Upper lobe of left lung (tissue), 4 donors: Measurements from ENCODE around the gene PVRIG.
"Not testable (repeated sequence)": the region's sequence is repeated elsewhere in the genome, so short reads cannot be mapped to it uniquely, and the experiment has no call there.

ENCODE experiments used
- EP300 ChIP-seq, 4 donors: sonication (generic); formaldehyde crosslinking; IDR thresholded peaks; one replicate each; pipeline ENCODE4 v1.5.1; 2017; ENCODE audit warnings: antibody characterized with exemption in 4 of 4, control low read depth in 2 of 4
- POLR2A ChIP-seq, 4 donors: fragments of 450-650 bp; IDR thresholded peaks; one replicate each; pipeline ENCODE4 v1.5.1; 2016 to 2017; ENCODE audit warnings: antibody characterized with exemption in 4 of 4, mild to moderate bottlenecking in 2 of 4
- POLR2AphosphoS5 ChIP-seq, 2 donors: sonication (generic); formaldehyde crosslinking; IDR thresholded peaks; one replicate each; pipeline ENCODE4 v1.5.1; 2017; ENCODE audit warnings: antibody characterized with exemption in 2 of 2
- TF ChIP-seq, protein P1 (sequence below), 6 experiments: fragments of 450-650 bp in 4 of 6; fragments of 200-600 bp in 2 of 6; sonication (generic) in 2 of 6; IDR thresholded peaks; one replicate each; pipeline ENCODE4 v1.5.1; 2016 to 2019; ENCODE audit warnings: antibody characterized with exemption in 6 of 6

DNA sequence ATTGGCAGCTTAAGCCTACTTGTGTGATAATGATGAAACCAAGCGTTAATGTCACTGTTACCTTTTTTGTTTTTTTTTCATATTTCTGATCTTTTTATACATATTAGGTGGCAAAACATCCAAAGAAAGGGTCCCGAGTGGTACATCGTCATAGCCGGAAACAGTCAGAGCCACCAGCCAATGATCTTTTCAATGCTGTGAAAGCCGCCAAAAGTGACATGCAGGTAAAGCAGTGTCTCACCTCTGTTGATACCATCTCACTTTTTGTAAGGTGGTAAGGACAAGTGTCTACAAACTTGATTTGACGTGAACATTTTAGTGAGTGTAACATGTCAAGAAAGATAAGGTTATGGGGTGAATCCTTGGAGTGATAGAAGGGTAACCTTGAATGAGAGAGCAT is 37.1 kb upstream of the PVRIG start:
- TF ChIP-seq, protein P1, sequence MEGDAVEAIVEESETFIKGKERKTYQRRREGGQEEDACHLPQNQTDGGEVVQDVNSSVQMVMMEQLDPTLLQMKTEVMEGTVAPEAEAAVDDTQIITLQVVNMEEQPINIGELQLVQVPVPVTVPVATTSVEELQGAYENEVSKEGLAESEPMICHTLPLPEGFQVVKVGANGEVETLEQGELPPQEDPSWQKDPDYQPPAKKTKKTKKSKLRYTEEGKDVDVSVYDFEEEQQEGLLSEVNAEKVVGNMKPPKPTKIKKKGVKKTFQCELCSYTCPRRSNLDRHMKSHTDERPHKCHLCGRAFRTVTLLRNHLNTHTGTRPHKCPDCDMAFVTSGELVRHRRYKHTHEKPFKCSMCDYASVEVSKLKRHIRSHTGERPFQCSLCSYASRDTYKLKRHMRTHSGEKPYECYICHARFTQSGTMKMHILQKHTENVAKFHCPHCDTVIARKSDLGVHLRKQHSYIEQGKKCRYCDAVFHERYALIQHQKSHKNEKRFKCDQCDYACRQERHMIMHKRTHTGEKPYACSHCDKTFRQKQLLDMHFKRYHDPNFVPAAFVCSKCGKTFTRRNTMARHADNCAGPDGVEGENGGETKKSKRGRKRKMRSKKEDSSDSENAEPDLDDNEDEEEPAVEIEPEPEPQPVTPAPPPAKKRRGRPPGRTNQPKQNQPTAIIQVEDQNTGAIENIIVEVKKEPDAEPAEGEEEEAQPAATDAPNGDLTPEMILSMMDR (IDR thresholded peaks at IDR 0.05) = not testable (repeated sequence)
- TF ChIP-seq POLR2A, EP300, POLR2AphosphoS5 (IDR thresholded peaks at IDR 0.05): not testable (repeated sequence)
